Cardiac muscle cell (in vitro differentiated cells and primary cell): ENCODE measurements around the gene OPRL1. TPM values are rescaled to one million over a fixed set of nuclear protein-coding genes. Genes with fewer than 3 reads are reported as not detected.

Source experiments
- DNase-seq, 2 donors: peaks; one replicate each; pipeline versions ENCODE4 v3.0.0 to v3.0.0-alpha.2; 2010 to 2017; ENCODE audit warnings: low read depth in 1 of 2, low spot score in 1 of 2
- H3K27ac ChIP-seq: fragments of 200-600 bp; sonication (generic); 2 replicates; pipeline ENCODE4 v1.5.1; 2016
- H3K27me3 ChIP-seq: fragments of 200-600 bp; sonication (generic); 2 replicates; pipeline ENCODE4 v1.6.0; 2016; ENCODE audit warnings: control low read depth
- H3K36me3 ChIP-seq: fragments of 200-600 bp; sonication (generic); 2 replicates; pipeline ENCODE4 v1.5.1; 2016; ENCODE audit warnings: control low read depth
- H3K4me1 ChIP-seq: fragments of 200-600 bp; sonication (generic); 2 replicates; pipeline ENCODE4 v1.8.1; 2017; ENCODE audit warnings: low read depth, mild to moderate bottlenecking, mixed run types
- H3K4me3 ChIP-seq: fragments of 200-600 bp; sonication (generic); 2 replicates; pipeline ENCODE4 v1.5.1; 2016; ENCODE audit warnings: mild to moderate bottlenecking
- H3K9me3 ChIP-seq: fragments of 200-600 bp; sonication (generic); 2 replicates; pipeline ENCODE4 v1.5.1; 2017; ENCODE audit warnings: low read depth, mild to moderate bottlenecking, control low read depth
- CTCF ChIP-seq: IDR thresholded peaks from 2 replicates; pipeline ENCODE4 v1.5.1; 2012; ENCODE audit warnings: low read depth, mild to moderate bottlenecking, low read length
- polyA plus RNA-seq: library from polyadenylated mRNA; unstranded; fragments of >200 nt; fragmentation: Nextera tagmentation; extraction: Ambion mirVana; gene quantifications from 2 replicates; pipeline ENCODE4 v1.2.1, GENCODE V29; 2016
- total RNA-seq: library from RNA; depleted of rRNA; stranded (reverse); fragments of >200 nt; gene quantifications from 2 replicates; pipeline ENCODE4 v1.2.3, GENCODE V29; 2016

OPRL1 gene
- total and polyA plus RNA-seq, 2 experiments from 2014 or later: 2.1 to 9.6 TPM

- H3K27ac ChIP-seq: no peak overlapping the region
- H3K36me3 ChIP-seq: no peaks in the 10 kb centered on the region
- H3K9me3 ChIP-seq: no peaks in the 10 kb centered on the region
- no peak for TF ChIP-seq CTCF
- H3K27me3 ChIP-seq: peaks cover 91% of the 10 kb centered on the region
- no peak overlapping the region for H3K4me3 ChIP-seq
- no peak for DNase-seq
- peaks cover 1% of the 10 kb centered on the region for H3K4me1 ChIP-seq
Measured at GRCh38 chr20:64041040-64041780, 38.7 kb upstream of the OPRL1 start.

- Histone ChIP-seq H3K4me1 (no peaks in the 10 kb centered on the region), H3K36me3 (no peaks in the 10 kb centered on the region), H3K9me3 (no peaks in the 10 kb centered on the region), H3K4me3 (no peak overlapping the region), H3K27ac (no peak overlapping the region), H3K27me3 (peaks cover 96% of the 10 kb centered on the region)
- no peak for TF ChIP-seq CTCF
- DNase-seq: no peak
Measured at GRCh38 chr20:64041781-64042053, 38.2 kb upstream of the OPRL1 start.

- no peak for TF ChIP-seq CTCF
- no peaks in the 10 kb centered on the region for H3K36me3 ChIP-seq
- no peaks in the 10 kb centered on the region for H3K4me1 ChIP-seq
- H3K9me3 ChIP-seq: no peaks in the 10 kb centered on the region
- peak overlapping the region; percentile 30 for H3K4me3 ChIP-seq
- H3K27ac ChIP-seq: no peak overlapping the region
- H3K27me3 ChIP-seq: peaks cover 96% of the 10 kb centered on the region
- no peak for DNase-seq
Measured at GRCh38 chr20:64042054-64042781, 37.7 kb upstream of the OPRL1 start.

GRCh38 chr20:64043768-64044167 is 36.1 kb upstream of the OPRL1 start:
- no peak for DNase-seq

More at GRCh38 chr20:64043768-64044167, 36.1 kb upstream of the OPRL1 start:
- Histone ChIP-seq H3K9me3 (no peaks in the 10 kb centered on the region), H3K36me3 (no peaks in the 10 kb centered on the region), H3K4me3 (no peak overlapping the region), H3K27me3 (peaks cover 96% of the 10 kb centered on the region), H3K27ac (no peak overlapping the region), H3K4me1 (no peaks in the 10 kb centered on the region)
- no peak for TF ChIP-seq CTCF
